Ovary (tissue), 9 donors: ENCODE results near the gene HNRNPH3. TPM values are rescaled to one million over a fixed set of nuclear protein-coding genes. Genes with fewer than 3 reads are reported as not detected.

Source experiments
- DNase-seq, 5 donors: peaks; one replicate each; pipeline ENCODE4 v3.0.0-alpha.2; 2019 to 2020
- H3K27ac ChIP-seq, 2 donors: fragments of 200-600 bp; one replicate each; pipeline versions ENCODE4 v1.5.1 to v1.8.0; 2019 to 2022
- H3K27me3 ChIP-seq: fragments of 200-600 bp; one replicate; pipeline ENCODE4 v1.8.0; 2022
- H3K36me3 ChIP-seq: fragments of 200-600 bp; sonication (generic); one replicate; pipeline ENCODE4 v1.5.1; 2019
- H3K4me1 ChIP-seq: one replicate; pipeline ENCODE4 v1.8.1; 2013; ENCODE audit warnings: mild to moderate bottlenecking, moderate library complexity; ENCODE audit not compliant: insufficient read depth
- H3K4me3 ChIP-seq: fragments of 200-600 bp; sonication (generic); one replicate; pipeline ENCODE4 v1.5.1; 2017
- H3K9me3 ChIP-seq, 2 donors: fragments of 200-600 bp in 1 of 2; sonication (generic) in 1 of 2; one replicate each; pipeline versions ENCODE4 v1.5.1 to v1.8.1; 2013 to 2019; ENCODE audit warnings: mild to moderate bottlenecking in 1 of 2, moderate library complexity in 1 of 2
- EP300 ChIP-seq: sonication (generic); formaldehyde crosslinking; IDR thresholded peaks from one replicate; pipeline ENCODE4 v1.6.1; 2017; ENCODE audit warnings: antibody characterized with exemption
- POLR2A ChIP-seq: fragments of 450-650 bp; IDR thresholded peaks from one replicate; pipeline ENCODE4 v1.6.1; 2017; ENCODE audit warnings: antibody characterized with exemption, mild to moderate bottlenecking, moderate library complexity
- WGBS, 3 donors: extraction: QIAGEN DNeasy Blood & Tissue Kit in 1 of 3; methylation state at CpG; one replicate each; pipeline versions ENCODE4 v1.1.5 to v1.1.7; 2013 to 2017; 5-methylcytosine and 5-hydroxymethylcytosine counted together
- intact Hi-C, 4 donors: fragments of 100-400 bp; cut with DNase I; formaldehyde crosslinking; loops; one replicate each; pipeline versions ENCODE4 v1.11.0 to v1.15.1; 2022 to 2023
- polyA plus RNA-seq, 2 donors: library from polyadenylated mRNA; stranded (reverse); fragments of 200-250 nt in 1 of 2; fragments of 350-450 nt in 1 of 2; fragmentation: Illumina TruSeq in 1 of 2; extraction: RNeasy Lipid Tissue Mini Kit (QIAGEN cat#74804) in 1 of 2; gene quantifications; one replicate each; pipeline ENCODE4 v1.2.3, GENCODE V29; 2013 to 2014
- total RNA-seq, 7 donors: library from RNA; depleted of rRNA in 2 of 7; stranded (reverse); fragments of >200 nt in 2 of 7; fragmentation: NEBNext Ultra II Directional in 3 of 7; extraction: Animal tissue kit (Norgen Biotek cat#: 25700) in 3 of 7; gene quantifications; one replicate each; pipeline versions ENCODE4 v1.1.0 to v1.2.4, GENCODE V29; 2016 to 2023
- TF ChIP-seq, protein P1 (sequence below), 3 donors: fragments of 450-650 bp in 2 of 3; fragments of 200-600 bp in 1 of 3; IDR thresholded peaks; one replicate each; pipeline versions ENCODE4 v1.5.1 to v1.8.0; 2016 to 2022; ENCODE audit warnings: antibody characterized with exemption in 3 of 3, mild to moderate bottlenecking in 1 of 3
- donor health status: DM: no; HTN: no; CAD: no; lungs with moderate emphysema.
- donor health status: DM: no; HTN: no; CAD: no.
- donor health status: Bipolar disorder and iron deficiency.
- donor health status: DM: yes; HTN: yes; CAD: no.
- donor health status: DM: no; HTN: no; CAD: no.
- donor health status: DM: yes; HTN: yes; CAD: no.

Gene HNRNPH3
- total and polyA plus RNA-seq, 9 donors = 38.9 to 337 (median 123) TPM

DNA sequence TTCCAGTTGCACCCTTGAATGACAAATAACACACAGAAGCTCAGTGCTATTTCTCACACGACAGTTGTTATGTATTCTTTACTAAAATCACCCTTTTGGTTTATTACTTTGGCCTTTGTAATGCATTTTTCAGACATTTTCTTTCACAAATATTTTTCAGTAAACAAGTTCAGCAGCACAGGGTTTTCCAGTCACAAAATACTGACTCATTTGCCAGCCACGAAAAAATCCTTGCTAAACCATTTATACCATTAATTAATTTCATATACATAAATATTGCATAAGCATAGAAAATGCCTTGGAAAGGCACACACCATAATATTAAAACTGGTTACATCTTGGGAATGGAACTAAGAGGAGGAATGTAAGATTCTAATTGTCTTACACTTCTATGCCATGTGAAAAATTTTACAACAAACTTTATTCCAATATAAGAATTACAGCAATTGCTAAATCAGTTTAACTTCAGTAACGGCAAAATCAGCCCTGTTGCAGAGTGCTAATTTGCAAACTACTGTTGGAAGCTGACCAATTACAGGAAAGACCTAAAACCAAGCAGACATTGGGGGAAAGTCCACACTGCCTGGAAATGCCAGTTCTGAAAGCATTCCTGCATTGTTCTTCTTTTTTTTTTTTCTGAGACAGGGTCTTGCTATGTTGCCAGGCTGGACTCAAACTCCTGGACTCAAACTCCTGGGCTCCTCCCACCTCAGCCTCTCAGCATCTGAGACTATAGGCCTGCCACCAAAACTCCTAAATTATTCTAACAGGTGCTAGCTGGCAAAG lies 32.4 kb downstream of the HNRNPH3 start:
- no peak for DNase-seq
- H3K27me3 ChIP-seq = no peaks in the 10 kb centered on the region
- no peaks in the 10 kb centered on the region for H3K9me3 ChIP-seq
- H3K4me1 ChIP-seq = no peaks in the 10 kb centered on the region
- TF ChIP-seq, protein P1, sequence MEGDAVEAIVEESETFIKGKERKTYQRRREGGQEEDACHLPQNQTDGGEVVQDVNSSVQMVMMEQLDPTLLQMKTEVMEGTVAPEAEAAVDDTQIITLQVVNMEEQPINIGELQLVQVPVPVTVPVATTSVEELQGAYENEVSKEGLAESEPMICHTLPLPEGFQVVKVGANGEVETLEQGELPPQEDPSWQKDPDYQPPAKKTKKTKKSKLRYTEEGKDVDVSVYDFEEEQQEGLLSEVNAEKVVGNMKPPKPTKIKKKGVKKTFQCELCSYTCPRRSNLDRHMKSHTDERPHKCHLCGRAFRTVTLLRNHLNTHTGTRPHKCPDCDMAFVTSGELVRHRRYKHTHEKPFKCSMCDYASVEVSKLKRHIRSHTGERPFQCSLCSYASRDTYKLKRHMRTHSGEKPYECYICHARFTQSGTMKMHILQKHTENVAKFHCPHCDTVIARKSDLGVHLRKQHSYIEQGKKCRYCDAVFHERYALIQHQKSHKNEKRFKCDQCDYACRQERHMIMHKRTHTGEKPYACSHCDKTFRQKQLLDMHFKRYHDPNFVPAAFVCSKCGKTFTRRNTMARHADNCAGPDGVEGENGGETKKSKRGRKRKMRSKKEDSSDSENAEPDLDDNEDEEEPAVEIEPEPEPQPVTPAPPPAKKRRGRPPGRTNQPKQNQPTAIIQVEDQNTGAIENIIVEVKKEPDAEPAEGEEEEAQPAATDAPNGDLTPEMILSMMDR (IDR thresholded peaks at IDR 0.05) = no peak
- TF ChIP-seq POLR2A = no peak
- H3K4me3 ChIP-seq = no peak overlapping the region
- 77 to 84% (median 78%) methylated on average over 3 of the region's 3 CpGs for WGBS, 3 donors
- no peak overlapping the region for H3K27ac ChIP-seq
- H3K36me3 ChIP-seq = no peaks in the 10 kb centered on the region
- intact Hi-C loops = no loop called here

DNA sequence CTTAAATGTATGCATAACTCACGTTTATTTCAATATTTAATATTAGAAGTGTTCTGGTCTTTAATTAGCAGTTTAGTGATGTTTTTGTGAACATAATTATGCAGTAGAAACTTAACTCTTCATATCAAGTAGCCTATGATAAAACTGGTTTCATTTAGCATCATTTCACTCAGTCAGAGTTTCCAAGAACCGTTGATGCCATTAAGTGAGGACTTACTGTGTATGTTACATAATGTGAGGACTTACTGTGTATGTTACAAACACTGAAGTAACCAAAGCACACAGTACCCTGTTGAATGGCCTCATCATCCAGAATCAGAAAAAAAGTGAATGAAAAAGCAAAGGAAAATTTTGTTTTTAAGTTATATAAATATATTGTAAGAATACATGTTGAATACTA lies 33.7 kb downstream of the HNRNPH3 start:
- TF ChIP-seq, protein P1 (IDR thresholded peaks at IDR 0.05) = no peak
- TF ChIP-seq EP300 (no peak), POLR2A (no peak)
- H3K4me1 ChIP-seq = no peaks in the 10 kb centered on the region
- H3K9me3 ChIP-seq = no peaks in the 10 kb centered on the region
- intact Hi-C loops = no loop called here
- no peak for DNase-seq
- no peaks in the 10 kb centered on the region for H3K27me3 ChIP-seq
- no peaks in the 10 kb centered on the region for H3K36me3 ChIP-seq
- H3K4me3 ChIP-seq = no peak overlapping the region
- no peak overlapping the region for H3K27ac ChIP-seq
- 78 to 81% (median 80%) methylated on average over 2 of the region's 2 CpGs for WGBS, 3 donors

DNA sequence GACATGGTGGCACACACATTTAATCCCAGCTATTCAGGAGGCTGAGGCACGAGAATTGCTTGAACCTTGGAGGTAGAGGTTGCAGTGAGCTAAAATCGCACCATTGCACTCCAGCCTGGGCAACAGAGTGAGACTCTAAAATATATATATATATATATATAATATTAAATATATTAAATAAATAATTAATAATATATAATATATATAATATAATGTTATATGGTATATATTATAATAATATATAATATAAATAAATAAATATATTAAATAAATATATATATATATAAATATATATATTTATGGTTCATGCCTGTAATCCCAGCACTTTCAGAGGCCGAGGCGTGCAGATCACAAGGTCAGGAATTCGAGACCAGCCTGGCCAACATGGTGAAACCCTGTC lies 34.7 kb downstream of the HNRNPH3 start:
- 96 to 100% (median 98%) methylated on average over 5 of the region's 5 CpGs for WGBS, 3 donors
- H3K27me3 ChIP-seq = no peaks in the 10 kb centered on the region
- intact Hi-C loops = no loop called here
- TF ChIP-seq, protein P1 (IDR thresholded peaks at IDR 0.05) = no peak
- no peak for TF ChIP-seq EP300
- TF ChIP-seq POLR2A = no peak
- peaks cover 0 to 5% of the 10 kb centered on the region in 2 donors for H3K9me3 ChIP-seq
- H3K36me3 ChIP-seq = no peaks in the 10 kb centered on the region
- no peak for DNase-seq
- no peak overlapping the region for H3K4me3 ChIP-seq
- no peak overlapping the region for H3K27ac ChIP-seq
- no peaks in the 10 kb centered on the region for H3K4me1 ChIP-seq

DNA sequence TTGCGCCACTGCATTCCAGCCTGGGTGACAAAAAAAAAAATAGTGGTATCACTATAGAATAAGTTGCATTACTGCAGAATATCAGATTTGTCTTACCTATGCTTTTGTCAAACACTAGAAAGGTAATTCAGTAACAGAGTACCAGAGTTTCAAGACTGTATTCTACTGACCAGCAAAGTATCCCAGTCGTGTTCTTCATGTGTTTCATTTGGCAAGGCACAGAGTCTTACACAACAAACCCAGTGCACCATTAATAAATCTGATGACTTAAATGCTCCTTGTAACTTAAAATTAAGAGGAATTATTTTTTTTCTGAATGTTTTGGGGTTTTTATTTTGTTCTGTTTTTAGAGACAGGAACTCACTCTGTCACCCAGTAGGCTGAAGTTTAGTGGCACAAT lies 35.3 kb downstream of the HNRNPH3 start:
- intact Hi-C loops = no loop called here
- DNase-seq = no peak
- H3K27ac ChIP-seq = no peak overlapping the region
- TF ChIP-seq POLR2A = no peak
- TF ChIP-seq, protein P1 (IDR thresholded peaks at IDR 0.05) = no peak
- no peak for TF ChIP-seq EP300
- no peaks in the 10 kb centered on the region for H3K36me3 ChIP-seq
- 69 to 76% (median 73%) methylated on average over 2 of the region's 2 CpGs for WGBS, 3 donors
- H3K9me3 ChIP-seq = peaks cover 0 to 5% of the 10 kb centered on the region in 2 donors
- H3K27me3 ChIP-seq = no peaks in the 10 kb centered on the region
- no peaks in the 10 kb centered on the region for H3K4me1 ChIP-seq
- H3K4me3 ChIP-seq = no peak overlapping the region
